IMR-90 (cell line): Measurements from ENCODE around the gene DCP1A. TPM values are rescaled to one million over a fixed set of nuclear protein-coding genes. Genes with fewer than 3 reads are reported as not detected.
A peak's percentile ranks its signal among the peaks of the same experiment; 100 is the strongest.
"Not testable (repeated sequence)": the region's sequence is repeated elsewhere in the genome, so short reads cannot be mapped to it uniquely, and the experiment has no call there.

Source experiments
- ATAC-seq: fragments of 200-7000 bp; cut with Tn5 transposase; 2 replicates; pipeline ENCODE4 v1.9.1; 2020; ENCODE audit warnings: low read depth, mild to moderate bottlenecking, moderate library complexity
- BruUV-seq: library from RNA; stranded (reverse); fragments of 400-500 nt; replicated peaks from 2 replicates; lab custom pipeline; 2021; lab: Mats Ljungman, UMichigan
- CTCF ChIA-PET: fragments of 300-600 bp; formaldehyde crosslinking; extraction: SDS; loops from one replicate; lab custom pipeline; 2021; ENCODE audit warnings: antibody characterized with exemption; lab: Yijun Ruan, JAX
- POLR2A ChIA-PET: fragments of 300-600 bp; sonication (Branson Sonifier 250); formaldehyde crosslinking; loops from one replicate; lab custom pipeline; 2022; ENCODE audit warnings: antibody characterized with exemption; ENCODE audit not compliant: unreplicated experiment; lab: Charles Lee
- DNase-seq: peaks from one replicate; pipeline ENCODE4 v3.0.0; 2013
- H2AFZ ChIP-seq: replicated peaks from 2 replicates; pipeline ENCODE3; 2013; ENCODE audit warnings: low read length, mild to moderate bottlenecking; ENCODE audit not compliant: poor library complexity
- H2AK5ac ChIP-seq: 2 replicates; pipeline ENCODE4 v1.6.1; 2013; ENCODE audit warnings: low read depth, low read length, inconsistent platforms
- H2AK9ac ChIP-seq: replicated peaks from 2 replicates; pipeline ENCODE3; 2013; ENCODE audit warnings: mild to moderate bottlenecking, low read depth, low read length, moderate library complexity; ENCODE audit not compliant: poor library complexity
- H2BK120ac ChIP-seq: 2 replicates; pipeline ENCODE4 v1.6.1; 2013; ENCODE audit warnings: low read depth, low read length, inconsistent platforms
- H2BK15ac ChIP-seq: 3 replicates; pipeline ENCODE4 v1.6.1; 2013; ENCODE audit warnings: low read depth, low read length, inconsistent platforms
- H2BK20ac ChIP-seq: 2 replicates; pipeline ENCODE4 v1.6.1; 2013; ENCODE audit warnings: low read depth, mild to moderate bottlenecking, inconsistent platforms, low read length, moderate library complexity
- H2BK5ac ChIP-seq: 2 replicates; pipeline ENCODE4 v1.6.1; 2013; ENCODE audit warnings: mild to moderate bottlenecking, low read depth, low read length, inconsistent platforms; ENCODE audit not compliant: poor library complexity, severe bottlenecking
- H3K14ac ChIP-seq: replicated peaks from 2 replicates; pipeline ENCODE4 v1.6.1; 2013; ENCODE audit warnings: low read depth, low read length, inconsistent platforms
- H3K18ac ChIP-seq: 2 replicates; pipeline ENCODE4 v1.6.1; 2013; ENCODE audit warnings: low read depth, low read length, control low read depth
- H3K23ac ChIP-seq: 2 replicates; pipeline ENCODE4 v1.6.1; 2013; ENCODE audit warnings: low read depth, low read length, inconsistent platforms
- H3K27ac ChIP-seq: 2 replicates; pipeline ENCODE4 v1.5.1; 2013; ENCODE audit warnings: mild to moderate bottlenecking, control low read depth, low read length; ENCODE audit not compliant: insufficient read depth
- H3K27me3 ChIP-seq: 2 replicates; pipeline ENCODE4 v1.6.1; 2013; ENCODE audit warnings: low read length; ENCODE audit not compliant: control insufficient read depth, insufficient read depth
- H3K36me3 ChIP-seq: 2 replicates; pipeline ENCODE4 v1.6.1; 2013; ENCODE audit warnings: low read length, mixed read lengths; ENCODE audit not compliant: control insufficient read depth, insufficient read depth
- H3K4ac ChIP-seq: 2 replicates; pipeline ENCODE4 v1.6.1; 2013; ENCODE audit warnings: low read depth, low read length, inconsistent platforms
- H3K4me1 ChIP-seq: 2 replicates; pipeline ENCODE4 v1.6.1; 2013; ENCODE audit warnings: low read length, mixed read lengths; ENCODE audit not compliant: control insufficient read depth, insufficient read depth
- H3K4me2 ChIP-seq: 2 replicates; pipeline ENCODE4 v1.6.1; 2013; ENCODE audit warnings: low read depth, mild to moderate bottlenecking, control low read depth, low read length, moderate library complexity
- H3K4me3 ChIP-seq: 2 replicates; pipeline ENCODE4 v1.5.1; 2013; ENCODE audit warnings: low read depth, mild to moderate bottlenecking, control low read depth, low read length, moderate library complexity; ENCODE audit not compliant: insufficient read depth
- H3K56ac ChIP-seq: 2 replicates; pipeline ENCODE4 v1.6.1; 2013; ENCODE audit warnings: low read length, inconsistent platforms; ENCODE audit not compliant: insufficient read depth; ENCODE audit errors: extremely low read depth
- H3K79me1 ChIP-seq, 2 experiments: 2 replicates each; pipeline ENCODE4 v1.6.1; 2013; ENCODE audit warnings: low read length in 2 of 2, inconsistent platforms in 1 of 2, low read depth in 1 of 2
- H3K9ac ChIP-seq: 2 replicates; pipeline ENCODE4 v1.6.1; 2013; ENCODE audit warnings: low read depth, low read length, control low read depth
- H3K9me1 ChIP-seq: 2 replicates; pipeline ENCODE4 v1.6.1; 2013; ENCODE audit warnings: low read length, inconsistent platforms; ENCODE audit not compliant: insufficient read depth
- H3K9me3 ChIP-seq: 2 replicates; pipeline ENCODE4 v1.6.1; 2013; ENCODE audit warnings: low read length; ENCODE audit not compliant: control insufficient read depth, insufficient read depth
- H4K20me1 ChIP-seq: 2 replicates; pipeline ENCODE4 v1.6.1; 2013; ENCODE audit warnings: low read length, inconsistent platforms; ENCODE audit not compliant: insufficient read depth
- H4K5ac ChIP-seq: 2 replicates; pipeline ENCODE4 v1.6.1; 2013; ENCODE audit warnings: mild to moderate bottlenecking, low read depth, low read length, control low read depth
- H4K8ac ChIP-seq, 2 experiments: 2 replicates each; pipeline ENCODE4 v1.6.1; 2013; ENCODE audit warnings: low read depth in 2 of 2, low read length in 2 of 2, control low read depth in 1 of 2, inconsistent platforms in 1 of 2
- H4K91ac ChIP-seq: 2 replicates; pipeline ENCODE4 v1.6.1; 2013; ENCODE audit warnings: low read depth, low read length, inconsistent platforms; ENCODE audit not compliant: insufficient read depth
- CEBPB ChIP-seq: IDR thresholded peaks from 2 replicates; pipeline ENCODE4 v1.6.1; 2012; ENCODE audit warnings: low read depth, low read length, improper control_type of control experiment
- WGBS, 2 experiments: methylation state at CpG; one replicate each; pipeline versions ENCODE4 v1.1.5 to v1.1.7; 2013; ENCODE audit warnings: missing lambda C conversion rate in 2 of 2; ENCODE audit not compliant: insufficient read length in 1 of 2; ENCODE audit errors: extremely low coverage in 2 of 2; 5-methylcytosine and 5-hydroxymethylcytosine counted together
- dilution Hi-C: fragments of 300-500 bp; cut with HindIII; formaldehyde crosslinking; loops from one replicate; pipeline ENCODE4 v1.14.3; 2018; ENCODE audit warnings: low sequenced_read_pairs; ENCODE audit not compliant: unreplicated experiment
- in situ Hi-C: fragments of 300-500 bp; cut with MboI; formaldehyde crosslinking; loops from 3 replicates; pipeline ENCODE4 v1.14.3; 2019; ENCODE audit warnings: low sequenced_read_pairs, inconsistent platforms, mixed read lengths
- intact Hi-C: fragments of 100-400 bp; cut with micrococcal nuclease; formaldehyde crosslinking; loops from 2 replicates; pipeline ENCODE4 v1.10.0; 2022
- polyA plus RNA-seq, 3 experiments: library from polyadenylated mRNA; depleted of rRNA; stranded (reverse); fragments of >200 nt; gene quantifications; 2 replicates each; pipeline ENCODE4 v1.2.3, GENCODE V29; 2012; ENCODE audit warnings: low replicate concordance in 1 of 3
- total RNA-seq: library from RNA; depleted of rRNA; stranded (reverse); fragments of >200 nt; gene quantifications from 2 replicates; pipeline ENCODE4 v1.2.3, GENCODE V29; 2012

The DCP1A gene
- total and polyA plus RNA-seq, 2 of the 4 experiments (the other 2 are of a cell fraction): 13.2 to 30.1 TPM

DNA sequence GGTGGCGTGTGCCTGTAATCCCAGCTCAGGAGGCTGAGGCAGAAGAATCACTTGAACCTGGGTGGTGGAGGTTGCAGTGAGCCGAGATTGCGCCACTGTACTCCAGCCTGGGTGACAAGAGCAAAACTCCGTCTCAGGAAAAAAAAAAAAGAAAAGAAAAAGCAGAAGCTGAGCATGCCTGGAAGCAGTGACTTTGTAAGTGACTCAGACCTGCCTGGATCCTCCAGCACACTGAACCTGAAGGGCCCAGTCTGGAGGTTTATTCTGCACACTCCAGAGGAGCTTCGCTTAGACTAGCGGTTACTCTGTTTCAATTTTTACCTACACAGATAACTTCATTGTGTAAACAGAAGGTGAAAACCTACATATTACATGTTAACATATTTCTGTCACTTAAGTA, 19.4 kb downstream of the DCP1A start:
- in situ Hi-C loops, H2BK20ac ChIP-seq, H3K9ac ChIP-seq, H3K9me3 ChIP-seq, H3K9me1 ChIP-seq, CTCF ChIA-PET, H3K18ac ChIP-seq, H2BK120ac ChIP-seq, H2AFZ ChIP-seq, H3K56ac ChIP-seq, H2AK5ac ChIP-seq, BruUV-seq, H4K91ac ChIP-seq, H4K8ac ChIP-seq, H3K4me2 ChIP-seq, H3K27me3 ChIP-seq, H2AK9ac ChIP-seq, dilution Hi-C loops, POLR2A ChIA-PET, H3K4ac ChIP-seq, H3K27ac ChIP-seq, H3K23ac ChIP-seq, H3K4me1 ChIP-seq, H3K36me3 ChIP-seq, H2BK15ac ChIP-seq, H4K5ac ChIP-seq, H3K14ac ChIP-seq, H3K4me3 ChIP-seq, intact Hi-C loops: not testable (repeated sequence)
- DNase-seq: peak; percentile 53
- peak; percentile 43; the same call in 1 of the 2 replicates for ATAC-seq
- 88% methylated on average over 2 of the region's 6 CpGs; no CpG with 5 or more reads in 1 of the 2 experiments for WGBS, 2 experiments
- H4K20me1 ChIP-seq: peaks cover 15% of the 10 kb centered on the region; the same call in 1 of the 2 replicates
- peak; percentile 41; the same call in 1 of the 2 replicates for TF ChIP-seq CEBPB
- H3K79me1 ChIP-seq: peaks cover 27 to 55% of the 10 kb centered on the region in 2 experiments
- H2BK5ac ChIP-seq: peak overlapping the region; percentile 32
